Suprapubic skin (tissue), 4 donors: ENCODE measurements around the gene LRRC25. TPM values are rescaled to one million over a fixed set of nuclear protein-coding genes. Genes with fewer than 3 reads are reported as not detected.
A peak's percentile ranks its signal among the peaks of the same experiment; 100 is the strongest.
"Not testable (repeated sequence)": the region's sequence is repeated elsewhere in the genome, so short reads cannot be mapped to it uniquely, and the experiment has no call there.

ENCODE experiments used
- DNase-seq, 2 donors: peaks; one replicate each; pipeline ENCODE4 v3.0.0-alpha.2; 2019; ENCODE audit warnings: low spot score in 2 of 2
- H3K27ac ChIP-seq: fragments of 200-600 bp; sonication (generic); one replicate; pipeline ENCODE4 v1.5.1; 2019
- H3K27me3 ChIP-seq: fragments of 200-600 bp; sonication (generic); one replicate; pipeline ENCODE4 v1.5.1; 2019
- H3K36me3 ChIP-seq: fragments of 200-600 bp; sonication (generic); one replicate; pipeline ENCODE4 v1.5.1; 2019
- H3K4me1 ChIP-seq: fragments of 200-600 bp; sonication (generic); one replicate; pipeline ENCODE4 v1.5.1; 2019
- H3K4me3 ChIP-seq: fragments of 200-600 bp; sonication (generic); one replicate; pipeline ENCODE4 v1.5.1; 2019; ENCODE audit warnings: mild to moderate bottlenecking
- H3K9me3 ChIP-seq: fragments of 200-600 bp; sonication (generic); one replicate; pipeline ENCODE4 v1.5.1; 2019
- EP300 ChIP-seq: sonication (generic); formaldehyde crosslinking; IDR thresholded peaks from one replicate; pipeline ENCODE4 v1.6.1; 2017; ENCODE audit warnings: antibody characterized with exemption
- POLR2A ChIP-seq, 2 donors: fragments of 450-650 bp; IDR thresholded peaks; one replicate each; pipeline ENCODE4 v1.6.1; 2017; ENCODE audit warnings: antibody characterized with exemption in 2 of 2, mild to moderate bottlenecking in 2 of 2, moderate library complexity in 2 of 2
- POLR2AphosphoS5 ChIP-seq, 3 donors: sonication (generic); formaldehyde crosslinking; IDR thresholded peaks; one replicate each; pipeline ENCODE4 v1.6.1; 2017; ENCODE audit warnings: antibody characterized with exemption in 3 of 3
- WGBS: methylation state at CpG from one replicate; pipeline ENCODE4 v1.1.5; 2018; 5-methylcytosine and 5-hydroxymethylcytosine counted together
- total RNA-seq, 4 donors: library from RNA; depleted of rRNA; stranded (reverse); fragments of >200 nt; gene quantifications; one replicate each; pipeline ENCODE4 v1.1.0, GENCODE V29; 2016
- TF ChIP-seq, protein P1 (sequence below), 2 donors: fragments of 200-600 bp in 1 of 2; fragments of 450-650 bp in 1 of 2; sonication (generic) in 1 of 2; IDR thresholded peaks; one replicate each; pipeline ENCODE4 v1.5.1; 2016 to 2019; ENCODE audit warnings: antibody characterized with exemption in 2 of 2, mild to moderate bottlenecking in 1 of 2, moderate library complexity in 1 of 2

LRRC25 gene
- total RNA-seq, 4 donors from 2014 or later = 0.59 to 0.79 (median 0.73) TPM; not detected in 1

DNA sequence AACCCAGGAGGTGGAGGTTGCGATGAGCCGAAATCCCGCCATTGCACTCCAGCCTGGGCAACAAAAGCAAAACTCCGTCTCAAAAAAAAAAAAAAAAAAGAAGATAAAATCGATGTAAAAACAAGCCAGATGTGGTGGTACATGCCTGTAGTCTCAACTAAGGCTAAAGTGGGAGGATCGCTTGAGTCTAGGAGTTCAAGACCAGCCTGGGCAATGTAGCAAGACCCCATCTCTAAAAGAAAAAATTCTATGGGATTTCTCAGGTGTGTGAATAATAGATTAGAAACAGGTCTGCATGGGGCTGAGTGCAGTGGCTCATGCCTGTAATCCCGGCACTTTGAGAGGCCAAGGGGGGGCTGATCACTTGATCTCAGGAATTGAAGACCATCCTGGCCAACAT is 45.9 kb downstream of the LRRC25 start:
- Histone ChIP-seq H3K27ac (no peak overlapping the region), H3K4me3 (no peak overlapping the region), H3K4me1 (no peaks in the 10 kb centered on the region), H3K27me3 (no peaks in the 10 kb centered on the region), H3K36me3 (peaks cover 7% of the 10 kb centered on the region), H3K9me3 (no peaks in the 10 kb centered on the region)
- no peak for DNase-seq
- TF ChIP-seq, protein P1, sequence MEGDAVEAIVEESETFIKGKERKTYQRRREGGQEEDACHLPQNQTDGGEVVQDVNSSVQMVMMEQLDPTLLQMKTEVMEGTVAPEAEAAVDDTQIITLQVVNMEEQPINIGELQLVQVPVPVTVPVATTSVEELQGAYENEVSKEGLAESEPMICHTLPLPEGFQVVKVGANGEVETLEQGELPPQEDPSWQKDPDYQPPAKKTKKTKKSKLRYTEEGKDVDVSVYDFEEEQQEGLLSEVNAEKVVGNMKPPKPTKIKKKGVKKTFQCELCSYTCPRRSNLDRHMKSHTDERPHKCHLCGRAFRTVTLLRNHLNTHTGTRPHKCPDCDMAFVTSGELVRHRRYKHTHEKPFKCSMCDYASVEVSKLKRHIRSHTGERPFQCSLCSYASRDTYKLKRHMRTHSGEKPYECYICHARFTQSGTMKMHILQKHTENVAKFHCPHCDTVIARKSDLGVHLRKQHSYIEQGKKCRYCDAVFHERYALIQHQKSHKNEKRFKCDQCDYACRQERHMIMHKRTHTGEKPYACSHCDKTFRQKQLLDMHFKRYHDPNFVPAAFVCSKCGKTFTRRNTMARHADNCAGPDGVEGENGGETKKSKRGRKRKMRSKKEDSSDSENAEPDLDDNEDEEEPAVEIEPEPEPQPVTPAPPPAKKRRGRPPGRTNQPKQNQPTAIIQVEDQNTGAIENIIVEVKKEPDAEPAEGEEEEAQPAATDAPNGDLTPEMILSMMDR (IDR thresholded peaks at IDR 0.05) = no peak
- TF ChIP-seq POLR2A (IDR thresholded peaks at IDR 0.05) (no peak), EP300 (no peak), POLR2AphosphoS5 (IDR thresholded peaks at IDR 0.05) (no peak)
- 94% methylated on average over 7 of the region's 7 CpGs for WGBS

DNA sequence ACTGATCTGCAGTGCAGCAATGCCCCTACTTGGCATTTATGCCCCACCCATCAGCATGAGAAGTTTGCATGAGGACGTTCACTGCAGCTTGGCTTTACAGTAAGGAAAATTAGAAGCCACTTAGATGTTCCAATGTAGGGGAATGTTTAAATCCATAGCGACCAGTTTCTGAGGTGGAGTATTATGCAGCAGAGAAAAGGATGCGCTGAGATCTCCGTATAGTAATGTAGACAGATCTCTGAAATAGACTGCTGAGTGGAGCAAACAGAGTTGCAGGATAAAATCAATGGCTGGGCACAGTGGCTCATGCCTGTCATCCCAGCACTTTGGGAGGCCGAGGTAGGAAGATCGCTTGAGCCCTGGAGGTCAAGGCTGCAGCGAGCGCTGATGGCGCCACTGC is 46.9 kb downstream of the LRRC25 start:
- WGBS = 85% methylated on average over 9 of the region's 9 CpGs
- H3K4me3 ChIP-seq = no peak overlapping the region
- DNase-seq = no peak
- no peak for TF ChIP-seq POLR2AphosphoS5 (IDR thresholded peaks at IDR 0.05)
- TF ChIP-seq EP300 = no peak
- TF ChIP-seq POLR2A (IDR thresholded peaks at IDR 0.05) = no peak
- TF ChIP-seq, protein P1 (IDR thresholded peaks at IDR 0.05) = no peak
- no peaks in the 10 kb centered on the region for H3K9me3 ChIP-seq
- H3K36me3 ChIP-seq = no peaks in the 10 kb centered on the region
- no peaks in the 10 kb centered on the region for H3K27me3 ChIP-seq
- H3K4me1 ChIP-seq = no peaks in the 10 kb centered on the region
- H3K27ac ChIP-seq = no peak overlapping the region

DNA sequence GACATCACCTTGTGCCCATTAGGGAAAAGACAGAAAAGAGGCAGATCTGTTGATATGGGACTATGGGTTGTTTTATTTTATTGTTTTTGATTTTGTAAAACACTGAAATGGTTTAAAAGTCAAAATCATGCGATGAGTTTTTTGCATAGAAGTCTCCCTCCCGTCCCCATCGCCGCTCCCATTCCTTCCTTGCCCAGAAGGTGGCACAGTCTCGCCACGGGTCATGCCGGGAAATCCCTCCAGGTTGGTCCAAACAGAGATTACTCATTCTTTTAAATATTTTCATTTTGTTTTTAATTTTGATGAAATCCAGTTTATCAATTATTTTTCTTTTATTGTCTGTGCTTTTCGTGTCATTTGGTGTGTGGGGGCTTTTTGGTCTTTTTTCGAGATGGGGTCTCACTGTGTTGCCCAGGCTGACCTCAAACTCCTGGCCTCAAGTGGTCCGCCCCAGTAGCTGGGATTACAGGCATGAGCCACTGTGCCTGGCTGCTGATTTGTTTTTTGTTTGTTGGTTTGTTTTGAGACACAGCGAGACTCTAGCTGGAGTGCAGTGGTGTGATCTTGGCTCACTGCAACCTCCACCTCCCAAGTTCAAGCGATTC is 47.8 kb downstream of the LRRC25 start:
- Histone ChIP-seq H3K4me1 (no peaks in the 10 kb centered on the region), H3K36me3 (no peaks in the 10 kb centered on the region), H3K27ac (no peak overlapping the region), H3K27me3 (no peaks in the 10 kb centered on the region), H3K9me3 (no peaks in the 10 kb centered on the region), H3K4me3 (no peak overlapping the region)
- TF ChIP-seq, protein P1 (IDR thresholded peaks at IDR 0.05) = peak; percentile 49 to 74
- TF ChIP-seq POLR2A (IDR thresholded peaks at IDR 0.05) (no peak), POLR2AphosphoS5 (IDR thresholded peaks at IDR 0.05) (no peak)
- 40% methylated on average over 12 of the region's 12 CpGs for WGBS
- DNase-seq = no peak

DNA sequence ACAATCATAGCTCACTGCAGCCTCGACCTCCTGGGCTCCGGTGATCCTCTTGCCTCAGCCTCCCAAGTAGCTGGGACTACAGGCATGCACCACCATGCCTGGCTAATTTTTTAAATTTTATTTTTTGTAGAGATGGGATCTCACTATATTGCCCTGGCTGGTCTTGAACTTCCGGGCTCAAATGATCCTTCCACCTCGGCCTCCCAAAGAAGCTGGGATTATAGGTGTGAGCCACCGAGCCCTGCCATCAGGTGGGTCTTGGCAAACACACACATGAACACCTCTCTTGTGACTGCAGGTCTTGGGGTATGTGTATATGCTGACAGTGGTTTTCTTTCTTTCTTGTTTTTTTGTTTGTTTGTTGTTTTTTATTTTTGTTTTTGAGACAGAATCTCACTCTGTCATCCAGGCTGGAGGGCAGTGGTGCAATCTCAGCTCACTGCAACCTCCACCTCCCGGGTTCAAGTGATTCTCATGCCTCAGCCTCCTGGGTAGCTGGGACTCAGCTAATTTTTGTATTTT is 48.5 kb downstream of the LRRC25 start:
- H3K36me3 ChIP-seq, H3K9me3 ChIP-seq, H3K4me3 ChIP-seq, H3K4me1 ChIP-seq, H3K27me3 ChIP-seq, DNase-seq, H3K27ac ChIP-seq: not testable (repeated sequence)
- WGBS = 93% methylated on average over 6 of the region's 6 CpGs

DNA sequence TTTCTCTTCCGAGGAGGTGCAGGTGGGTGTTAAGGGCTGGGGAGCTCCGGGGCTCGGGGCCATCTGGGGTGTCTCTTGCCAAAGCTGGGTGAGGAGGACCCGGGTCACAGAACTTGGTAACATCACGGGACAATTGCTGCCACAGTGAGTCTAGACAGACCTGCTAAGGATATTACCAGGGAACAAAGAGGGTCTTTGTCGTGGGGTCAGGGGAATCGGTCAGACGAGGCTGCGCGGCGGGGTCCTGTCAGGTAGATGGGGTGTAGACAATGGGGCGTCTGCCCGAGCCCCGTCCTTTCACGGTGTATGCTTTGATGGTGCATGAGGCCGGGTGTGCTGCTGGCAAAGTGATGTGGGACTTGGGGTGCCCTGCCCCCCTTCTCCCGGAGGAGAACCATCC is 49.3 kb downstream of the LRRC25 start:
- TF ChIP-seq POLR2AphosphoS5 (IDR thresholded peaks at IDR 0.05) (no peak), POLR2A (IDR thresholded peaks at IDR 0.05) (no peak), EP300 (no peak)
- TF ChIP-seq, protein P1 (IDR thresholded peaks at IDR 0.05) = no peak
- H3K9me3 ChIP-seq = no peaks in the 10 kb centered on the region
- H3K4me3 ChIP-seq = no peak overlapping the region
- no peaks in the 10 kb centered on the region for H3K4me1 ChIP-seq
- WGBS = 93% methylated on average over 17 of the region's 17 CpGs
- H3K27ac ChIP-seq = no peak overlapping the region
- DNase-seq = no peak
- H3K27me3 ChIP-seq = no peaks in the 10 kb centered on the region
- no peaks in the 10 kb centered on the region for H3K36me3 ChIP-seq

DNA sequence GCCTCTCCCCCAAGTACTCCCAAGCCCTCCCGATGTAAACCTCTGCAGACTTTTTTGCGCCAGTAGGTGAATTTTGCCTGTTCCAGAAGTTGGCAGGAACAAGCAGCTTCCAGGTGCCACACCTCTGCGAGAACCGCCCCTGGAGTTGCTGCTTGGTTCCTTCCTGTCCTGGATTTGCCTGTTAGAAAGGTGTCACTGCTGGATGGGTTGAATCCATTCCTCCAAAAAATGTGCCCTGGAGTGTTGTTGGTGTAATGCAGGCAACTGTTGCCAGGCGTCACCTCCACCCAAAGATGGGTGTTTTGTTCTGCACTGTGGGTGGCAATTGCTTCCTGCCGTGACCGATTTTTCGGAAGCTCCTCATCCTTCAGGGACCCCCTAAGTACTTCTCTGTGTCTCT is 51.3 kb downstream of the LRRC25 start:
- Histone ChIP-seq H3K27ac (no peak overlapping the region), H3K36me3 (no peaks in the 10 kb centered on the region), H3K4me1 (peaks cover 6% of the 10 kb centered on the region), H3K4me3 (no peak overlapping the region), H3K9me3 (no peaks in the 10 kb centered on the region), H3K27me3 (no peaks in the 10 kb centered on the region)
- no peak for TF ChIP-seq POLR2AphosphoS5 (IDR thresholded peaks at IDR 0.05)
- no peak for TF ChIP-seq EP300
- TF ChIP-seq, protein P1 (IDR thresholded peaks at IDR 0.05) = no peak
- TF ChIP-seq POLR2A (IDR thresholded peaks at IDR 0.05) = no peak
- no peak for DNase-seq
- WGBS = 36% methylated on average over 8 of the region's 8 CpGs
